Measurements from ENCODE around the gene CLDN34.

The CLDN34 gene

GRCh38 chrX:9966775-9967408 lies at the start of gene CLDN34:
CLDN34 (plus strand) TSS chrX:9967358; CDS start chrX:9967358, 0 bp downstream.
- no peak for DNase-seq (ENCODE audit: low read depth in 3 of 3)

- no peak for DNase-seq (ENCODE audit: low read depth in 3 of 3)
Measured at GRCh38 chrX:9917861-9918260, 49.3 kb upstream of the CLDN34 start.

GRCh38 chrX:9919632-9920172 lies 47.5 kb upstream of the CLDN34 start:
- no peak for DNase-seq (ENCODE audit: low read depth in 3 of 3)

GRCh38 chrX:9921407-9921806 lies 45.8 kb upstream of the CLDN34 start:
- DNase-seq (ENCODE audit: low read depth in 3 of 3) = no peak

GRCh38 chrX:9923357-9923756 lies 43.8 kb upstream of the CLDN34 start:
- no peak for DNase-seq (ENCODE audit: low read depth in 3 of 3)

- no peak for DNase-seq (ENCODE audit: low read depth in 3 of 3)
Measured at GRCh38 chrX:9926002-9926401, 41.2 kb upstream of the CLDN34 start.

GRCh38 chrX:9927698-9928482 lies 39.3 kb upstream of the CLDN34 start:
- DNase-seq (ENCODE audit: low read depth in 3 of 3) = no peak

- DNase-seq (ENCODE audit: low read depth in 3 of 3) = no peak
Measured at GRCh38 chrX:9935436-9935835, 31.7 kb upstream of the CLDN34 start.

GRCh38 chrX:9937761-9938160 lies 29.4 kb upstream of the CLDN34 start:
- DNase-seq (ENCODE audit: low read depth in 3 of 3) = no peak

- no peak for DNase-seq (ENCODE audit: low read depth in 3 of 3)
Measured at GRCh38 chrX:9938516-9938915, 28.6 kb upstream of the CLDN34 start.

- DNase-seq (ENCODE audit: low read depth in 3 of 3) = no peak
Measured at GRCh38 chrX:9940421-9940820, 26.7 kb upstream of the CLDN34 start.

GRCh38 chrX:9942086-9942485 lies 25.1 kb upstream of the CLDN34 start:
- DNase-seq (ENCODE audit: low read depth in 3 of 3) = peak; percentile 2 to 6 (median 4)

- no peak for DNase-seq (ENCODE audit: low read depth in 3 of 3)
Measured at GRCh38 chrX:9943420-9943819, 23.7 kb upstream of the CLDN34 start.

- DNase-seq (ENCODE audit: low read depth in 3 of 3) = no peak
Measured at GRCh38 chrX:9947131-9947794, 19.9 kb upstream of the CLDN34 start.

GRCh38 chrX:9948406-9948805 lies 18.8 kb upstream of the CLDN34 start:
- no peak for DNase-seq (ENCODE audit: low read depth in 3 of 3)

- DNase-seq (ENCODE audit: low read depth in 3 of 3) = no peak
Measured at GRCh38 chrX:9952300-9952699, 14.9 kb upstream of the CLDN34 start.

- no peak for DNase-seq (ENCODE audit: low read depth in 3 of 3)
Measured at GRCh38 chrX:9953396-9953795, 13.8 kb upstream of the CLDN34 start.

- DNase-seq (ENCODE audit: low read depth in 3 of 3) = no peak
Measured at GRCh38 chrX:9955506-9955905, 11.7 kb upstream of the CLDN34 start.

- DNase-seq (ENCODE audit: low read depth in 3 of 3) = no peak
Measured at GRCh38 chrX:9957743-9958142, 9.4 kb upstream of the CLDN34 start.

- DNase-seq (ENCODE audit: low read depth in 3 of 3) = no peak
Measured at GRCh38 chrX:9958183-9958582, 9.0 kb upstream of the CLDN34 start.

- DNase-seq (ENCODE audit: low read depth in 3 of 3) = no peak
Measured at GRCh38 chrX:9961750-9962149, 5.4 kb upstream of the CLDN34 start.

GRCh38 chrX:9977635-9978034 lies 10.5 kb downstream of the CLDN34 start:
- no peak for DNase-seq (ENCODE audit: low read depth in 3 of 3)

GRCh38 chrX:9980401-9980800 lies 13.2 kb downstream of the CLDN34 start:
- no peak for DNase-seq (ENCODE audit: low read depth in 3 of 3)
